Calu3 (cell line): ENCODE measurements around the gene C2CD3. TPM values are rescaled to one million over a fixed set of nuclear protein-coding genes. Genes with fewer than 3 reads are reported as not detected.
"Not testable (repeated sequence)": the region's sequence is repeated elsewhere in the genome, so short reads cannot be mapped to it uniquely, and the experiment has no call there.

ENCODE experiments used
- BruUV-seq: library from RNA; stranded (reverse); fragments of 400-500 nt; replicated peaks from 2 replicates; lab custom pipeline; 2021; lab: Mats Ljungman, UMichigan
- CTCF ChIA-PET: fragments of 300-600 bp; sonication (Branson Sonifier 250); formaldehyde crosslinking; loops from one replicate; lab custom pipeline; 2022; ENCODE audit warnings: antibody characterized with exemption; lab: Charles Lee
- DNase-seq: peaks from one replicate; pipeline ENCODE4 v3.0.0; 2022
- H3K27ac Mint-ChIP-seq: one replicate; pipeline ENCODE4 v1.8.0; 2022; ENCODE audit warnings: mixed read lengths; ENCODE audit not compliant: unreplicated experiment
- H3K27me3 Mint-ChIP-seq: one replicate; pipeline ENCODE4 v1.8.0; 2022; ENCODE audit warnings: mixed read lengths; ENCODE audit not compliant: unreplicated experiment
- H3K36me3 Mint-ChIP-seq: one replicate; pipeline ENCODE4 v1.8.0; 2022; ENCODE audit warnings: mild to moderate bottlenecking, moderate library complexity, mixed read lengths; ENCODE audit not compliant: insufficient read depth, unreplicated experiment
- H3K4me1 Mint-ChIP-seq: one replicate; pipeline ENCODE4 v1.8.0; 2022; ENCODE audit warnings: mild to moderate bottlenecking, low read depth, mixed read lengths; ENCODE audit not compliant: unreplicated experiment
- H3K4me3 Mint-ChIP-seq: one replicate; pipeline ENCODE4 v1.8.0; 2022; ENCODE audit warnings: mild to moderate bottlenecking, low read depth, moderate library complexity, mixed read lengths; ENCODE audit not compliant: unreplicated experiment
- H3K9me3 Mint-ChIP-seq: one replicate; pipeline ENCODE4 v1.8.0; 2022; ENCODE audit warnings: low read depth, mixed read lengths; ENCODE audit not compliant: unreplicated experiment
- CTCF ChIP-seq: fragments of 200-600 bp; IDR thresholded peaks from one replicate; pipeline ENCODE4 v1.8.0; 2022; ENCODE audit warnings: antibody characterized with exemption; ENCODE audit not compliant: unreplicated experiment
- intact Hi-C: fragments of 100-400 bp; cut with micrococcal nuclease; formaldehyde crosslinking; loops from one replicate; pipeline ENCODE4 v1.10.0; 2022; ENCODE audit not compliant: unreplicated experiment
- total RNA-seq: library from RNA; stranded (reverse); gene quantifications from 2 replicates; pipeline ENCODE4 v1.2.3, GENCODE V29; 2022

Gene C2CD3
- total RNA-seq, 1 experiment from 2014 or later: 26.9 TPM

- CTCF ChIA-PET: interaction anchor here (0.6 kb wide), 1 partner anchor 27 kb away, joined by 3 read pairs; no protein-coding TSS in a partner anchor
- peaks cover 4% of the 10 kb centered on the region for H3K36me3 Mint-ChIP-seq
- H3K27me3 Mint-ChIP-seq: no peaks in the 10 kb centered on the region
- BruUV-seq: no TSS peak
- H3K4me1 Mint-ChIP-seq: peaks cover 9% of the 10 kb centered on the region
- no peak for TF ChIP-seq CTCF
- DNase-seq: no peak
- H3K27ac Mint-ChIP-seq: no peak overlapping the region
- intact Hi-C loops: no loop called here
- no peak overlapping the region for H3K4me3 Mint-ChIP-seq
- H3K9me3 Mint-ChIP-seq: no peaks in the 10 kb centered on the region
These were observed 182.6 kb downstream of the C2CD3 start for GRCh38 chr11:73988227-73988626.

GRCh38 chr11:73985661-73986060 is 185.1 kb downstream of the C2CD3 start:
- BruUV-seq, H3K4me3 Mint-ChIP-seq, H3K27me3 Mint-ChIP-seq, CTCF ChIA-PET, H3K27ac Mint-ChIP-seq, DNase-seq, intact Hi-C loops, H3K9me3 Mint-ChIP-seq: not testable (repeated sequence)
- peaks cover 26% of the 10 kb centered on the region for H3K4me1 Mint-ChIP-seq
- H3K36me3 Mint-ChIP-seq: peaks cover 22% of the 10 kb centered on the region

GRCh38 chr11:73983741-73984538 is 186.9 kb downstream of the C2CD3 start:
- peak overlapping the region; percentile 95 for H3K27ac Mint-ChIP-seq

GRCh38 chr11:73982990-73983740 is 187.6 kb downstream of the C2CD3 start:
- H3K36me3 Mint-ChIP-seq: peaks cover 28% of the 10 kb centered on the region
- H3K27ac Mint-ChIP-seq: peak overlapping the region; percentile 95
- no peaks in the 10 kb centered on the region for H3K27me3 Mint-ChIP-seq
- H3K9me3 Mint-ChIP-seq: no peaks in the 10 kb centered on the region
- intact Hi-C loops: no loop called here
- no peak for TF ChIP-seq CTCF
- peak; percentile 91 for DNase-seq
- no TSS peak for BruUV-seq
- peaks cover 26% of the 10 kb centered on the region for H3K4me1 Mint-ChIP-seq
- CTCF ChIA-PET: interaction anchor here (0.5 kb wide), 1 partner anchor 71 kb away, joined by 6 read pairs; no protein-coding TSS in a partner anchor
- H3K4me3 Mint-ChIP-seq: peak overlapping the region; percentile 99

More at GRCh38 chr11:73983741-73984538, 186.9 kb downstream of the C2CD3 start:
- intact Hi-C loops: no loop called here
- BruUV-seq: TSS peak; percentile 91
- Mint-ChIP-seq H3K9me3 (no peaks in the 10 kb centered on the region), H3K36me3 (peaks cover 28% of the 10 kb centered on the region), H3K4me1 (peaks cover 26% of the 10 kb centered on the region), H3K27me3 (no peaks in the 10 kb centered on the region), H3K4me3 (peak overlapping the region; percentile 99)
- TF ChIP-seq CTCF: no peak
- CTCF ChIA-PET: interaction anchor here (0.5 kb wide), 1 partner anchor 70 kb away, joined by 6 read pairs; no protein-coding TSS in a partner anchor
- no peak for DNase-seq
